SH-SY5Y (cell line): ENCODE measurements around the gene MRC1.

Source experiments
- GATA2 ChIP-seq: IDR thresholded peaks from 2 replicates; pipeline ENCODE4 v1.6.1; 2011; ENCODE audit warnings: mild to moderate bottlenecking, low read depth, low read length
- GATA3 ChIP-seq: IDR thresholded peaks from 2 replicates; pipeline ENCODE4 v1.6.1; 2011; ENCODE audit warnings: low read depth, mild to moderate bottlenecking, low read length, moderate library complexity

The MRC1 gene

GRCh38 chr10:17847585-17848296 lies 38.6 kb downstream of the MRC1 start:
- TF ChIP-seq GATA3: no peak
- TF ChIP-seq GATA2: no peak

- no peak for TF ChIP-seq GATA3
- no peak for TF ChIP-seq GATA2
Measured at GRCh38 chr10:17848646-17849045, 39.5 kb downstream of the MRC1 start.

DNA sequence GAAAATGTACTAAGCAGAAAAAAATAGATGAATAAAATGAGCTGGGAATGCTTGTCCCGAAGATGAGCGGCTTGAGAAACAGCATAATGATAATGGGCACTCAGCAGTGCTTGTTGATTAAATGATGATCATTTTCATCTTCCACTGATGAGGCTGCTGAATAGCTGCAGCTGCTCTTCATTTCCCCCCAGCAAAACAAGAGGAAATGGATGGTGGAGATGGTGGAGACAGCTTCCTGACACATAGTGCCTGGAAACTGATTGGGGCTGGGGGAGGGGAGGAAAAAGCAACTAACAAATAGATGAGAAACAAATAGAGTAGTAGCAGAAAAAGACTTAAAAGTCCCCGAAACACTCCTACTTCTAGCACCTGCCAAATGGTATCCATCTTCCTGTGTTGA lies 41.4 kb downstream of the MRC1 start:
- TF ChIP-seq GATA2: no peak
- no peak for TF ChIP-seq GATA3

- TF ChIP-seq GATA2: no peak
- TF ChIP-seq GATA3: no peak
Measured at GRCh38 chr10:17851611-17852010, 42.5 kb downstream of the MRC1 start.

GRCh38 chr10:17854044-17854652 lies 45.0 kb downstream of the MRC1 start:
- TF ChIP-seq GATA2 (no peak), GATA3 (no peak)

- TF ChIP-seq GATA2: no peak
- TF ChIP-seq GATA3: no peak
Measured at GRCh38 chr10:17857040-17857439, 47.9 kb downstream of the MRC1 start.

- TF ChIP-seq GATA3: no peak
- TF ChIP-seq GATA2: no peak
Measured at GRCh38 chr10:17859492-17860156, 50.5 kb downstream of the MRC1 start.

- TF ChIP-seq GATA3: no peak
- TF ChIP-seq GATA2: no peak
Measured at GRCh38 chr10:17861760-17862159, 52.6 kb downstream of the MRC1 start.

DNA sequence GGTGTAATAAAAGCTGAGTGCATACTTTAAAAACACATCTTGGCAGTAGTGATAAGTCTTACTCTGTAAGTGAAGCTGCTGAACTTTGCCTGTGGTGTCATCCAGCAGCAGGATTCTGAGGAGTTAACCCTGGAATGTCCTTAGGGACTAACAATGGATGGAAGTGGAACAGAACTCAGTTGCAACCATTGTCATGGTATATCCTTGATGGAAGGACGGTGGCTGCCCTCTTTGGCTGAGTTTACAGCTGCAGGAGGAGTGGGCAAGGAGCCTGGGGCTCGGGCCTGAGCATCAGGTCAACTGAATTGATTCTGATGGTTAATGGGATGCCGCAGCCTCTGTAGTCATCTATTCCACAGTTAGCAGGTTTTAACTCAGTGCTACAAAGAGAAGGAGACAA lies 56.2 kb downstream of the MRC1 start:
- no peak for TF ChIP-seq GATA2
- TF ChIP-seq GATA3: no peak

GRCh38 chr10:17866346-17866745 lies 57.2 kb downstream of the MRC1 start:
- TF ChIP-seq GATA2 (no peak), GATA3 (no peak)

- TF ChIP-seq GATA3 (no peak), GATA2 (no peak)
Measured at GRCh38 chr10:17867056-17867455, 57.9 kb downstream of the MRC1 start.

DNA sequence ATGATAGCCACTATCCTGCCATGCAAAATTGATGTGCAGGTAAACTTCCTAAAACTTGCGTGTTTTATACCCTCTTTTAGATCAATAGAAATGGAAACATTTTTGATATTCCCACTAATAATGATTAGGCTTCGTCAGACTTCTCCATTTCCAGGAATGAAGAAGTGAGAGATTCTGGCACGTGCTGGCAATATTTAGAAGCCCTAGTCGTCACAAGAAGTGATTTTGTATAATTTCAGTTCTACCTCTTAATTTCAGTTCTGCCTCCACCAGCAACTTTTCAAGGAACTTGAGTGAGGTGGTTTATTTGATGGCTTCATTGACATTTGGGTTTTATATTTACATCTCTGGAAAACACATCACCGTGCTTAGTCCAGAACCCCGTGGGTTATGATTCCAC lies 61.9 kb downstream of the MRC1 start:
- TF ChIP-seq GATA3 (no peak), GATA2 (no peak)

GRCh38 chr10:17872191-17873091 lies 63.3 kb downstream of the MRC1 start:
- TF ChIP-seq GATA2 (no peak), GATA3 (no peak)

DNA sequence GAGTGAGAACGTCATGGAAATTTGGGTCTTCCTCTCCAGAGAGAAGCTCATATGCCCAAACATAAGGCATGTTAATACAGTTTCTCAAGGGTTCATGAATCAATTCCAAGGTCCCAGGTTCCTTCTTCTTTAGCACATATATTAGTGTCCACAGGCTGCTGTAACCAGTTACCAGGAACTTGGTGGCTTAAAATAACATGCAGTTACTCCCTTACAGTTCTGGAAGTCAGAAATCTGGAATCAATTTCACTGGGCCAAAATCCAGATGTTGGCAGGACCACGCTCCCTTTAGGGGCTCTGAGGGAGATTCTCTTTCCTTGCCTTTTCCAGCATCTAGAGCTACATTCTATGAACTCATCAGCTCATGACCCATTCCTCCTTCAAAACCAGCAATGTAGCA lies 64.8 kb downstream of the MRC1 start:
- no peak for TF ChIP-seq GATA2
- TF ChIP-seq GATA3: no peak

GRCh38 chr10:17877121-17877520 lies 68.0 kb downstream of the MRC1 start:
- TF ChIP-seq GATA3 (no peak), GATA2 (no peak)

GRCh38 chr10:17878896-17879295 lies 69.7 kb downstream of the MRC1 start:
- TF ChIP-seq GATA2 (no peak), GATA3 (no peak)
